ENCODE measurements around the gene CBLC.

Gene CBLC

GRCh38 chr19:44803442-44804428 lies 26.0 kb downstream of the CBLC start:
- DNase-seq, result peak; percentile 94

- DNase-seq, result no peak
Measured at GRCh38 chr19:44806291-44806690, 28.6 kb downstream of the CBLC start.

GRCh38 chr19:44807162-44807561 lies 29.5 kb downstream of the CBLC start:
- DNase-seq, result peak; percentile 89

- DNase-seq, result peak; percentile 63
Measured at GRCh38 chr19:44807652-44808462, 30.2 kb downstream of the CBLC start.

GRCh38 chr19:44808463-44809371 lies 31.0 kb downstream of the CBLC start, which contains the start of gene BCAM:
TSS of gene BCAM (plus strand) at chr19:44809103. CDS start at chr19:44809125, 22 bp downstream.
- DNase-seq, result peak; percentile 48

GRCh38 chr19:44809577-44810233 lies 32.0 kb downstream of the CBLC start:
- DNase-seq, result no peak

- DNase-seq, result no peak
Measured at GRCh38 chr19:44810234-44811121, 32.8 kb downstream of the CBLC start.

- no peak for DNase-seq
Measured at GRCh38 chr19:44811122-44811419, 33.4 kb downstream of the CBLC start.

GRCh38 chr19:44812142-44812718 lies 34.5 kb downstream of the CBLC start:
- no peak for DNase-seq

- DNase-seq, result no peak
Measured at GRCh38 chr19:44813070-44813840, 35.6 kb downstream of the CBLC start.

- DNase-seq, result no peak
Measured at GRCh38 chr19:44813841-44814470, 36.3 kb downstream of the CBLC start.

GRCh38 chr19:44814517-44814916 lies 36.8 kb downstream of the CBLC start:
- DNase-seq, result no peak

GRCh38 chr19:44816301-44816700 lies 38.6 kb downstream of the CBLC start:
- DNase-seq, result no peak

GRCh38 chr19:44817725-44818465 lies 40.2 kb downstream of the CBLC start:
- no peak for DNase-seq

GRCh38 chr19:44818466-44819031 lies 40.9 kb downstream of the CBLC start:
- DNase-seq, result no peak

GRCh38 chr19:44819246-44819832 lies 41.6 kb downstream of the CBLC start:
- DNase-seq, result no peak

- no peak for DNase-seq
Measured at GRCh38 chr19:44820648-44821609, 43.2 kb downstream of the CBLC start.

Data from NCI-H510A treated with DMSO at 0.1 percent for 48 hours (cell line).